PFSK-1 (cell line): ENCODE measurements around the gene METTL24.

ENCODE experiments used
- FOXP2 ChIP-seq: optimal IDR thresholded peaks from 2 replicates; pipeline ENCODE3; 2011; ENCODE audit warnings: borderline replicate concordance, control low read depth, inconsistent platforms; ENCODE audit not compliant: insufficient read depth; ENCODE audit errors: extremely low read length, extremely low read depth
- POLR2AphosphoS5 ChIP-seq: IDR thresholded peaks from 2 replicates; pipeline ENCODE4 v1.6.1; 2012; ENCODE audit warnings: low read depth, mild to moderate bottlenecking, control low read depth, low read length, moderate library complexity
- REST ChIP-seq, 2 experiments: IDR thresholded peaks; 2 replicates each; pipeline versions ENCODE4 v1.6.1 to v1.8.0; 2011 to 2012; ENCODE audit warnings: low read depth in 2 of 2, low read length in 2 of 2, control low read depth in 1 of 2, inconsistent platforms in 1 of 2, mild to moderate bottlenecking in 1 of 2, moderate library complexity in 1 of 2; ENCODE audit not compliant: insufficient read depth in 1 of 2
- SIN3A ChIP-seq: IDR thresholded peaks from 2 replicates; pipeline ENCODE4 v1.6.1; 2012; ENCODE audit warnings: mild to moderate bottlenecking, low read length, moderate library complexity, borderline replicate concordance; ENCODE audit not compliant: insufficient read depth
- TAF1 ChIP-seq: IDR thresholded peaks from 2 replicates; pipeline ENCODE4 v1.6.1; 2012; ENCODE audit warnings: low read length, control low read depth, borderline replicate concordance; ENCODE audit not compliant: insufficient read depth

METTL24 gene

GRCh38 chr6:110348961-110349690 is 9.0 kb downstream of the METTL24 start:
- TF ChIP-seq FOXP2 (no peak), SIN3A (no peak), REST (IDR thresholded peaks at IDR 0.05; ENCODE audit: insufficient read depth in 1 of 2, low read depth in 2 of 2, low read length in 2 of 2) (no peak), TAF1 (no peak), POLR2AphosphoS5 (no peak)

DNA sequence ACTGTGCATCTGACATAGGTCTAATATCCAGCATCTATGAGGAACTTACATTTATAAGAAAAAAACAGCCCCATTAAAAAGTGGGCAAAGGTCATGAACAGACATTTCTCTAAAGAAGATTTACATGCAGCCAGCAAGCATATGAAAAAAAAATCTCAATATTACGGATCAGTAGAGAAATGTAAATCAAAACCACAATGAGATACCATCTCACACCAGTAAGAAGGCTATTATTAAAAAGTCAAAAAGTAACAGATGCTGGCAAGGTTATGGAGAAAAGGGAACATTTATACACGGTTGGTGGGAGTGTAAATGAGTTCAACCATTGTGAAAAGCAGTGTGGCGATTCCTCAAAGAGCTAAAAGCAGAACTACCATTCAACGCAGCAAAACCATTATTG is 13.1 kb downstream of the METTL24 start:
- TF ChIP-seq FOXP2 (no peak), SIN3A (no peak), TAF1 (no peak), REST (IDR thresholded peaks at IDR 0.05; ENCODE audit: insufficient read depth in 1 of 2, low read depth in 2 of 2, low read length in 2 of 2) (no peak), POLR2AphosphoS5 (no peak)

DNA sequence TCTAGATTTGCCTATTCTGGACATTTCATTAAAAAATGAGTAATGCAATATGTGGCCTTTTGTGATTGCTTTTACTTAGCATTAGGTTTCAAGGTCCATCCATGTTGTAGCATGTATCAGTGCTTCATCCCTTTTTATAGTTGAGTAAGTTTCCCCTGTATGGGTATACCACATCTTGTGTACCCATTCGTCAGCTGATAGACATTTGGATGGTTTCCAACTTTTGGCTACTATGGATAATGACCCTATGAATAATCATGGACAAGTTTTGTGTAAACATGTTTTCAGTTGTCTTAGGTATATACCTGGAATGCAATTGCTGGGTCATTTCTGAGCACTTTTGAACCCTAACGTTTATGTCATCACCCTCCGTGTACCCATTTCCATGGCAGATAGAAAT is 15.4 kb downstream of the METTL24 start:
- TF ChIP-seq FOXP2, result no peak
- TF ChIP-seq SIN3A, result no peak
- TF ChIP-seq POLR2AphosphoS5, result no peak
- TF ChIP-seq TAF1, result no peak
- TF ChIP-seq REST (IDR thresholded peaks at IDR 0.05; ENCODE audit: insufficient read depth in 1 of 2, low read depth in 2 of 2, low read length in 2 of 2), result no peak

DNA sequence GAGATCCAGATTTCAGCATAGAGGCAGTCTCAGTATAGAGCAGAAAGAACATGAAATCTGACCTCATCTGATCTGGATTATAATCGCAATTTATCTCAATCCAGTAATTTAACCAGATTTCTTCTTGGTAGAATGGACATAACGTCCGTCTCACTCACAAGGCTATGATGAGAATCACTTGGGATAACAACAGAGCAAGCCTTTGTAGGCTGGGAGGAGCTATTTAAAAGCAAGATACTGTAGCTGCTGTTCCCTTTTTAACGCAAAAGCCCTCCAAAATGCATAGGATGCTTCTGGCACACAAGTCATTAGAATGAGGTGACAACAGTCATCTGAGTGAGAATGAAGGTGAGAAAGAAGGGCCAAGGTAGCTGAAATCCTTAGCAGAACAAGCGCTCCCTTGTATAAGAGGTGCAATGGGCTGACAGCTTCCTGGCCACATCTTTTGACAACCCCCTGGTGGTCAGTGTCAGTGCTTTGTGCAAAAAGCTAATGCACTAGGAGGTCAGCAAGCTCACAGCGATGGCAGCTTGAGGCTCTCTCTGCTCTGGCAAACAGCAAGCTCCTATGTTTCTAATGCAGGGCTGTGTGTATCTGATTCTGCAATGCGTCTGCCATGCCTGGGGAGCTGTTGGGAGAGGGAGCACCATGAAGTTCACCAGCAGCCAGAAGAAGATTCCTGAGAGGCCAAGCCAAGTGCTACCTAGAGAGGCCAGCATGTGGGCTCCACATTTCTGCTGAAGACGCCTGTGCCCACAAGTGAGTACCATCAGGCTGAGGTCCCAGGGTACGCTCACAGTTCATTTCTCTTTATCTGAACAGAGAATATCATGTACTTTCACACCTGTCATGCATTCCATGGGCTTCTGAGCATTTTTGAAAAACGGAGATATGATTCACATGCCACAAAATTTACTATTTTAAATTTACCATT is 16.2 kb downstream of the METTL24 start:
- TF ChIP-seq SIN3A, result no peak
- TF ChIP-seq POLR2AphosphoS5, result no peak
- no peak for TF ChIP-seq FOXP2
- no peak for TF ChIP-seq REST (IDR thresholded peaks at IDR 0.05; ENCODE audit: insufficient read depth in 1 of 2, low read depth in 2 of 2, low read length in 2 of 2)
- no peak for TF ChIP-seq TAF1
